ENCODE results near the gene TNFRSF18.

- TF ChIP-seq, protein P1, sequence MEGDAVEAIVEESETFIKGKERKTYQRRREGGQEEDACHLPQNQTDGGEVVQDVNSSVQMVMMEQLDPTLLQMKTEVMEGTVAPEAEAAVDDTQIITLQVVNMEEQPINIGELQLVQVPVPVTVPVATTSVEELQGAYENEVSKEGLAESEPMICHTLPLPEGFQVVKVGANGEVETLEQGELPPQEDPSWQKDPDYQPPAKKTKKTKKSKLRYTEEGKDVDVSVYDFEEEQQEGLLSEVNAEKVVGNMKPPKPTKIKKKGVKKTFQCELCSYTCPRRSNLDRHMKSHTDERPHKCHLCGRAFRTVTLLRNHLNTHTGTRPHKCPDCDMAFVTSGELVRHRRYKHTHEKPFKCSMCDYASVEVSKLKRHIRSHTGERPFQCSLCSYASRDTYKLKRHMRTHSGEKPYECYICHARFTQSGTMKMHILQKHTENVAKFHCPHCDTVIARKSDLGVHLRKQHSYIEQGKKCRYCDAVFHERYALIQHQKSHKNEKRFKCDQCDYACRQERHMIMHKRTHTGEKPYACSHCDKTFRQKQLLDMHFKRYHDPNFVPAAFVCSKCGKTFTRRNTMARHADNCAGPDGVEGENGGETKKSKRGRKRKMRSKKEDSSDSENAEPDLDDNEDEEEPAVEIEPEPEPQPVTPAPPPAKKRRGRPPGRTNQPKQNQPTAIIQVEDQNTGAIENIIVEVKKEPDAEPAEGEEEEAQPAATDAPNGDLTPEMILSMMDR (IDR thresholded peaks at IDR 0.05; ENCODE audit: poor library complexity, severe bottlenecking) = no peak
- no peak for TF ChIP-seq EZH2 (IDR thresholded peaks at IDR 0.05; ENCODE audit: borderline replicate concordance, insufficient read depth, low read length, poor library complexity, severe bottlenecking)
- TF ChIP-seq POLR2AphosphoS5 (IDR thresholded peaks at IDR 0.05) = no peak
- TF ChIP-seq EP300 (conservative IDR thresholded peaks at IDR 0.05; ENCODE audit: poor library complexity, severe bottlenecking) = no peak
- TF ChIP-seq REST (IDR thresholded peaks at IDR 0.05; ENCODE audit: borderline replicate concordance) = no peak
These were observed 44.7 kb downstream of the TNFRSF18 start for GRCh38 chr1:1161683-1162079.

All from neural cell (in vitro differentiated cells).